Omental fat pad (tissue), 4 donors: ENCODE data around the gene DYNLRB1. TPM values are rescaled to one million over a fixed set of nuclear protein-coding genes. Genes with fewer than 3 reads are reported as not detected.
A peak's percentile ranks its signal among the peaks of the same experiment; 100 is the strongest.

Source experiments
- ATAC-seq: fragments of 150-250 bp; one replicate; pipeline ENCODE4 v1.9.1; 2016; ENCODE audit warnings: mild to moderate bottlenecking, moderate library complexity; ENCODE audit not compliant: low FRiP score
- DNase-seq: peaks from one replicate; pipeline ENCODE4 v3.0.0-alpha.2; 2019; ENCODE audit warnings: low spot score
- total RNA-seq, 4 donors: library from RNA; depleted of rRNA; stranded (reverse); fragments of >200 nt; gene quantifications; one replicate each; pipeline ENCODE4 v1.1.0, GENCODE V29; 2016
- TF ChIP-seq, protein P1 (sequence below), 3 donors: fragments of 450-650 bp; IDR thresholded peaks; one replicate each; pipeline ENCODE4 v1.5.1; 2016 to 2017; ENCODE audit warnings: antibody characterized with exemption in 3 of 3, mild to moderate bottlenecking in 3 of 3, moderate library complexity in 2 of 3

Gene DYNLRB1
- total RNA-seq, 4 donors from 2014 or later: 83.0 to 121 (median 108) TPM

DNA sequence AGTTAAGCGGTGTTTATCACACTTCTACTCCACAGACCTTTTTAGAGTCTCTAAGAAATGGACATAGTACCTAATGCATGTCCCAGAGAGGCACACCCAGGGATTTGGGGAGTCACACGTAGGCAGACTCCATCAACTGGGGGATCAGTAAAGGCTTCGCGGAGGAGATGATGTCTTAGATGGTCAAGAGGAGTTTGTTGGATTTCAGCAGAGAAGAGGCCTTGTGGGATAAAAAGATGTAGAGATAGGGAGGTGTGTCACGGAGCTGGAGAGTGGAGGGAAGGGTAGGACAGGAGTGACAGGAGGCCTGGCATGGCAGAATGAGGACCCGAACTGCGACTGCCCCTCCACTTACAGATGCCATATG, 9.1 kb downstream of the DYNLRB1 start:
- DNase-seq (no peak), ATAC-seq (no peak)
- TF ChIP-seq, protein P1, sequence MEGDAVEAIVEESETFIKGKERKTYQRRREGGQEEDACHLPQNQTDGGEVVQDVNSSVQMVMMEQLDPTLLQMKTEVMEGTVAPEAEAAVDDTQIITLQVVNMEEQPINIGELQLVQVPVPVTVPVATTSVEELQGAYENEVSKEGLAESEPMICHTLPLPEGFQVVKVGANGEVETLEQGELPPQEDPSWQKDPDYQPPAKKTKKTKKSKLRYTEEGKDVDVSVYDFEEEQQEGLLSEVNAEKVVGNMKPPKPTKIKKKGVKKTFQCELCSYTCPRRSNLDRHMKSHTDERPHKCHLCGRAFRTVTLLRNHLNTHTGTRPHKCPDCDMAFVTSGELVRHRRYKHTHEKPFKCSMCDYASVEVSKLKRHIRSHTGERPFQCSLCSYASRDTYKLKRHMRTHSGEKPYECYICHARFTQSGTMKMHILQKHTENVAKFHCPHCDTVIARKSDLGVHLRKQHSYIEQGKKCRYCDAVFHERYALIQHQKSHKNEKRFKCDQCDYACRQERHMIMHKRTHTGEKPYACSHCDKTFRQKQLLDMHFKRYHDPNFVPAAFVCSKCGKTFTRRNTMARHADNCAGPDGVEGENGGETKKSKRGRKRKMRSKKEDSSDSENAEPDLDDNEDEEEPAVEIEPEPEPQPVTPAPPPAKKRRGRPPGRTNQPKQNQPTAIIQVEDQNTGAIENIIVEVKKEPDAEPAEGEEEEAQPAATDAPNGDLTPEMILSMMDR (IDR thresholded peaks at IDR 0.05): no peak

DNA sequence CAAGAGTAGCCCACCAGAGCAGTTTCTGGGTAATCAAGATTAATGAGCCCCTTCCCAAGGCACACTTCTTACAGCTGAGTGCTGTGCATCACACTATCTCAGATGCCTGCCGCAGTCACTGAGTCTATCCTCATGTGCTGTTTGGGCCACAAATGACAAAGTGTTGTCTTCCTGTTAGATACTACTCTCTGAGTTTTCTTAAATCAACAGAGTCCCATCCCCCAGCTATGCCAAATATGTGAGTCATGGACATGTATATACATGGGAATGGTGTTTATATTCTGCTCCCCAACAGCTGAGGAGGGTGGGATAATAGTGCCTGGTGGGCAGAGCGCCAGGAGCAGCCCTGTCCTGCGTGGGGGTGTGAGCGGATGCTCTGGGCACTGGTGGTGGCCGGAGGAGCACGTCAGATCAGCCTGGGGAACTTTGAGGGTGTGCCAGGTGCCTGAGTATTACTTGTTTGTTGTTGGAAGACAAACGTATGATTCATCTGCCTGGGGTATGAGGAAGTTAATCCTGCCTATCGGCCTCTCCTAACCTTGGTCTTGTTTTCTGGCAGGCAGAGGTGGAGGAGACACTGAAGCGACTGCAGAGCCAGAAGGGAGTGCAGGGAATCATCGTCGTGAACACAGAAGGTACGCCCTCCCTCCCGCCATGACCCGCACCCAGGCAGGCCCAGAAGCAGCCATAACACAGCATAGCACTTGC, 9.6 kb downstream of the DYNLRB1 start:
- ATAC-seq (peak; percentile 93), DNase-seq (peak; percentile 50)
- TF ChIP-seq, protein P1 (IDR thresholded peaks at IDR 0.05): no peak

DNA sequence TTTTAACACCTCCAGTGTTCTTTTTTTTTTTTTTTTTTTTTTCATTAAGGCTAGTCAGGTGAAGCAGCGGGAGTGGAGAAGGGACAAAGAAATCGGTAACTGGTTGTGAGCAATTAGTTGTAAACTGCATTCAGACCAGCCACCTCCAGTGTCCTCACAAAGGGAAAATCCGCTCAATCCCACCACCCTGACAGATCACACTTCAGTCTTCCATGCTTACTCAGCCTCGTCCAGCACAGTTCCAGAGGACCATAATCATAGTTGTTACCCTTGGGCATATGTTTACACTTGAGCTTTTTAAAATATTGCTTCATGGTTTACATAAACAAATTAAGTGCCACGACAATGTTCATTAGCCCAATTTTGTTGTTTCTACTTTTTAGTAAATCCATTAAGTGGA, 10.2 kb downstream of the DYNLRB1 start:
- TF ChIP-seq, protein P1 (IDR thresholded peaks at IDR 0.05): no peak
- ATAC-seq (no peak), DNase-seq (no peak)

DNA sequence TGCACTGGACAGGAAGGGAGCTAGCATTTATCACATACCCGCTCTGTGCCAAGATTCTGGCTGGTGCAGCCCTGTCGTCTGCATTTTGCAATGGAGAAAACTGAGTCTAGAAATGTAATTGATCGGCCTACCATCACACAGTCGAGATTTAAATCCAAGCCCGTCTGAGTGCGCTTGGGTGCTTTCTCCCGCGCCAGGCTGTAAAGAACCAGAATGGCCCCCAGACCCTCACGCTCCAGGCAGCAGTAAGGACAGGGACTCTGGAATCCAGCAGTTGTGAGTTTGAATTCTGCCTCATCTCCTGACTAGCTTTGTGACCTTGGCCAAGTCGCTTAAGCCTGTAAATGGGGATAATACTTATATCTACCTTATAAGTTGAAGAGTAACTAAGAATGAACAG, 10.8 kb downstream of the DYNLRB1 start:
- ATAC-seq: no peak
- DNase-seq: no peak
- TF ChIP-seq, protein P1 (IDR thresholded peaks at IDR 0.05): no peak

DNA sequence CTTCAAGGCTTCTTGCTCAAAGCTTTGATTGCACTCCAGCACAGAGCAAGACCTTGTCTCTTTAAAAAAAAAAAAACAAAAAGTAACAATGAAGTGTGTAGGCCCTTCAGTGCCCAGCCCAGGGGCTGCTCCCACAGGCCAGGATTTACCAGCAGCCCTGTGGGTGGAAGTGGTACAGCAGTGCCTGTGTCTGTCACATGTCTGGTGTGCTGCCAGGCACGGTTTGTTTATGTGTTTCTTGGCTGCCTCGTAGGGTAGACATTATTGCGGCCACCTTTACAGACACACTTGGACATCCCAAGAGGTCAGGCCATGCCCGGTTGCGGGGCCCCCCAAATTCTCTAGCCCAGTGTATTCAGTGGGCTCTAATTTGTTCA, 12.7 kb downstream of the DYNLRB1 start:
- no peak for ATAC-seq
- TF ChIP-seq, protein P1 (IDR thresholded peaks at IDR 0.05): no peak
- no peak for DNase-seq

DNA sequence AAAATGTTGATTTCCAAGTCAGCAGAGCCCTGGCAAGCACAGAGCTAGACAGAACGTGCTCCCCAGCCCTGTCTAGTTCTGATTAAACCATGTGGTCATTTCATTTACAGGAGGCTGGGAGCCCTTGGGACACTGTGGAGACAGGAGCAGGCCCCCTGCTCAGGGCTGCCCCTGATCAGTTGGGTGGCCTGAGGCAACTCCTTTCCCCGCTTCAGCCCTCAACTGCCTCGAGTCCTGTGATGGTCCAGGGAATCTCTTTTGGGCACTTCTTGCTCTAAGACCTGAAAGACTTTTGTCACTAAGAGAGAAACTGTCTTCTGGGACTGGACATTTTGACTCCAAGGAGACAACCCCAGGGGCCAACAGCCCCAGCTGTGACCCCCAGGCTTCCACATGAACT, 13.5 kb downstream of the DYNLRB1 start:
- DNase-seq: no peak
- TF ChIP-seq, protein P1 (IDR thresholded peaks at IDR 0.05): no peak
- ATAC-seq: no peak

DNA sequence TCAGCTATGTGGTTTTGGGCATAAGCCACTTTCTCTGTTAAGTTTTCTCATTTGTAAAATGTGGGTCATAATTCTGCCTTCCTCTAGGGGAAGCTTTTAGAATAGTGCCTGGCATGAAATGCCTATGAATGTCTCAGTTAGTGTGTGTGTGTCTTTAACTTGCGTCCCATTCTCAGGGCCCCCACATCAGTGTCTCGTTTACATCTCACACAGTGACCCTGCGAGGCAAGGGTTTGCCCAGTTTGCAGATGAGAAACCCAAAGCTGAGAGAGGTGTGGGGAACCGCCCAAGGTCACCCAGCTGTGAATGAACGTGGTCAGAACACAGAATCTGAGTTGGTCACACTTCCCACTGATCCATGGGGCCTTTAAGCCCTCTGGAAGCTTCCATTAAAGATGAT, 14.1 kb downstream of the DYNLRB1 start:
- DNase-seq (no peak), ATAC-seq (no peak)
- TF ChIP-seq, protein P1 (IDR thresholded peaks at IDR 0.05): no peak
